Measurements from ENCODE around the gene KASH5.

KASH5 gene

DNA sequence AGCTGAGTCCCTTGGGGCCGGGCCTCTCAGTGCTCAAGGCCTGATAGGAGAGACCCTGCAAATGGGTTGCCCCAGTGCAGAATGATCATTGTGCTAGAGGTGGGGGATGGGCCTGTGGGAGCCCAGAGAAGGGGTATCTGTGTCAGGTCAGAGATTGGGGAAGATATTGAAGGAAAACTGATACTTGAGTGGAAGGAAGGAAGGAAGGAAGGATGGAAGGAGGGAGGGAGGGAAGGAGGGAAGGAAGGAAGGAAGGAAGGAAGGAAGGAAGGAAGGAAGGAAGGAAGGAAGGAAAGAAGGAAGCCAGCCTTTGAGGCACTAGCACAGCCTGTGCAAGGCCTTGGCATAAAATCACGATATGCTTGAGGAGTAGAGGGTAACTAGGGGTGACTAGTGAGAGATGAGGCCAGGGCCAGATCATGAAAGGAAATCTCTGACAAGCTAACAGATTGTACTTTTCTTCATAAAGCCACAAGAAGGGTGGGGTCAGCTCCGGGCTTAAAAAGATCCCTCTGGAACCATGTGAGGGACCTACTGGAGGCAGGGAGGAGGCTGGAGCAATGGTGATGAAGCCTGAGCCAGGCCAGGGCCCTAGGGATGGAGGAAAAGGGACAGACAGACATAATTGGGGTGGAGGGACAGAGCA lies 23.8 kb downstream of the KASH5 start:
- Histone ChIP-seq H2AFZ (ENCODE audit: low read depth, low read length) (no peak overlapping the region), H3K27me3 (ENCODE audit: insufficient read depth, low read length) (peaks cover 41% of the 10 kb centered on the region), H3K4me3 (ENCODE audit: low read length) (no peak overlapping the region), H3K36me3 (ENCODE audit: insufficient read depth, low read length) (no peaks in the 10 kb centered on the region), H3K4me1 (ENCODE audit: insufficient read depth, low read length) (no peaks in the 10 kb centered on the region), H3K9me3 (ENCODE audit: low read length) (no peaks in the 10 kb centered on the region)

DNA sequence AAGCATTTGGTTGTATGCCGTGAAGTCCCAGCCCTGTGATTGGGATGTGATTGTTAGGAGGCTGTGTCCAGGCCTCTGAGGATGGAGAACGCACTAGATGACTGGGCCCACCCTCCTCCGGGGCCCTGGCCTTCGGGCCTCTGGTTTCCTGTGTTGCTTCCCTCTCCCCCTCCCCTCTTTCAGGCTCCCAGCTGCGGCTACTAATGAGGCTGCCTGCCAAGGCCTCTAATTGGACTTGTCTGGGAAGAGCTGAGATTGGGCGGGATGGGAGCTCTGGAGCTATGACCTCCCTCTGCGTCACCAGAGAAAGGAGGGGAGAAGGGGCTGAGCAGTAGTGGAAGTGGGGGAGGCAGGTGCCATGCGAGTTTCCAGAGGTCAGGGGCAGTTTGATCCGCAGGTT lies 25.3 kb downstream of the KASH5 start:
- Histone ChIP-seq H3K4me3 (ENCODE audit: low read length) (no peak overlapping the region), H3K4me1 (ENCODE audit: insufficient read depth, low read length) (no peaks in the 10 kb centered on the region), H3K36me3 (ENCODE audit: insufficient read depth, low read length) (no peaks in the 10 kb centered on the region), H2AFZ (ENCODE audit: low read depth, low read length) (no peak overlapping the region), H3K27me3 (ENCODE audit: insufficient read depth, low read length) (peaks cover 54% of the 10 kb centered on the region), H3K9me3 (ENCODE audit: low read length) (no peaks in the 10 kb centered on the region)

DNA sequence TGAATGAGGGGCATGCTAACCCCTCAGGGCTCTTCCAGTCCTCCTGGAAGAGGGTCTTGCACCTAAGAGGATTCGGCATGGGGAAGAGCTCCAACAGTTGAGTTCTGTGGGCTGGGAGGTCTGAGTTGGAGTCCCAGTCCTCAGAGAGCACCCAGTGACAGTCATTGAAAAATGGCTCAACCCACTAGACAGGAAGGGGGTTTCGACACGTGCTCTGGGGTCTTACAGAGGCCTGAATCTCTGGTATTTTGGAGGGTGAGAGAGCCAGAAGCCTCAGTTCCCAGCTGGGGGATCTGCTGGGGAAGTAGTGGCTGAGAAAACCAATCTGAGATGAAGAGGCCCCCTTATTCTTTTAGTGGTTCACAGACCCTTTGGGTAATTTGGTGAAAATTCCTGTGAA lies 26.2 kb downstream of the KASH5 start:
- Histone ChIP-seq H3K27me3 (ENCODE audit: insufficient read depth, low read length) (peaks cover 57% of the 10 kb centered on the region), H3K9me3 (ENCODE audit: low read length) (no peaks in the 10 kb centered on the region), H2AFZ (ENCODE audit: low read depth, low read length) (no peak overlapping the region), H3K36me3 (ENCODE audit: insufficient read depth, low read length) (no peaks in the 10 kb centered on the region), H3K4me3 (ENCODE audit: low read length) (no peak overlapping the region), H3K4me1 (ENCODE audit: insufficient read depth, low read length) (no peaks in the 10 kb centered on the region)

DNA sequence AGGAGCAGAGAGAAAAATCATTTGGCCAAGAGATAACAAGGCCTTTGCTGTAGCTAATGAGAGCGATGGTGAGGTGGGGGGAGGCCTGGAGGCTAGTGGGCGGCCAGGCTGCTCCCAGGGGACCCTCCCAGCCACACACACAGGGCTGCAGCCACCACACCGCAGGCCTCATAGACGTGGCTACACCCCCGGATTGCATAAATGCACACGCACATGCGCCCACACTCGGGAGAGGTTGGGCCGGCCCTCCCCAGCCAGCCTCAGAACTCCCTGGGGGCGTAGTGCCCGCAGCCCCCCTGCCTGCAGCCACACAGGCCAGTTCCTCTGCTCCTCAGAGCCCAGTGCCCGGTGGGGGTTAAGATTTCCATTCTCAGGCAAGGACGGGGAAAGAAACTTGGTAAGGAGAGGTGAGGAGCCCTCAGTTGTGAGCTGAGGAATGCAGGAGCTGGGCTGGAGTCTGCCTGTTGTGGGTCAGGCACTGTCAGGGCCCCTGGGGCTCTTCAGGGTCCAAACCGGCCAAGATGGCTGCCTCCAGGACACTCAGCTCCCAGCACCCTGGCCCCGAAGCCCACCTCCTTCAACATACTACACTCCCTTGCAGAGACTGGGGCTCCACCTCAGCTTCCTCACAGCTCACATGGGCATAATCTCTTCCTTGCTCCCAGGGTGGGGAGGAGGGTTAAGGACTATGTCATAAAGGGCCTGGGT lies 27.2 kb downstream of the KASH5 start:
- Histone ChIP-seq H3K4me3 (ENCODE audit: low read length) (no peak overlapping the region), H3K4me1 (ENCODE audit: insufficient read depth, low read length) (no peaks in the 10 kb centered on the region), H3K9me3 (ENCODE audit: low read length) (no peaks in the 10 kb centered on the region), H2AFZ (ENCODE audit: low read depth, low read length) (no peak overlapping the region), H3K36me3 (ENCODE audit: insufficient read depth, low read length) (no peaks in the 10 kb centered on the region), H3K27me3 (ENCODE audit: insufficient read depth, low read length) (peaks cover 65% of the 10 kb centered on the region)

DNA sequence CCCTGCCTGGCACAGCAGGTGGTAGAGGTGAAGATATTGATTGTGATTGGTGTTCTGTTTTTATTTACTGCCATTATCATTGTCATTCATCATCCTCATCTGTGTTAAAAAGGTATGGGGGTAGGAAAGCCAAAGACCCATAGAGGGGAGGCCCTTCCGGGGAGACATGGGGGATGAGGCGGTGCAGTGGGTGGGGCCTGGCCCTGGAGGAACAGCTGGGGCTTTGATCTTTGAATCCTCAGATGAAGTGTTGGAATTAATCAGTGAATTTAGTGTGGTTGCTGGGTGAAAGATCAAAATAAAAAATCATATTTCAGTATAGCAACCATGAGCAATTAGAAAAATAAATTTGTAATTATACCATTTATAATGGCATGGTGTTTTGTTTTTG lies 27.8 kb downstream of the KASH5 start:
- Histone ChIP-seq H2AFZ (ENCODE audit: low read depth, low read length) (no peak overlapping the region), H3K9me3 (ENCODE audit: low read length) (no peaks in the 10 kb centered on the region), H3K4me1 (ENCODE audit: insufficient read depth, low read length) (no peaks in the 10 kb centered on the region), H3K27me3 (ENCODE audit: insufficient read depth, low read length) (peaks cover 70% of the 10 kb centered on the region), H3K36me3 (ENCODE audit: insufficient read depth, low read length) (no peaks in the 10 kb centered on the region), H3K4me3 (ENCODE audit: low read length) (no peak overlapping the region)

DNA sequence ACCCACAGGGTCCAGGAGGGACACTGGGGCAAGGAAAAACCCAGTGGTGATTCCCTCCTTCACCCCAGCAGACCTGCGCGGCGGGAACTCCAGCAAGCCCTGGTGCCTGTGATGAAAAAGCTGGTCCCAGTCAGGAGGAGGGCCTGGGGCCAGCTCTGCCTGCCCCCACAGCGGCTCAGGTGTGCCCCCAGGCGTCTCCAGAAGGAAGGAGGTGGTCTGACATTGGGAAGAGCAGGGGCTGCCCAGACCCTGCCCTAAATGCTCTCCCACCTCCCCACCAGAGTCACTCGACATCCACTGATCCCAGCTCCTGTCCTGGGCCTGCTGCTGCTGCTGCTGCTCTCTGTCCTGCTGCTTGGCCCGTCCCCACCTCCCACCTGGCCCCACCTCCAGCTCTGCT lies 29.0 kb downstream of the KASH5 start:
- Histone ChIP-seq H3K9me3 (ENCODE audit: low read length) (no peaks in the 10 kb centered on the region), H2AFZ (ENCODE audit: low read depth, low read length) (no peak overlapping the region), H3K27me3 (ENCODE audit: insufficient read depth, low read length) (peaks cover 78% of the 10 kb centered on the region), H3K36me3 (ENCODE audit: insufficient read depth, low read length) (no peaks in the 10 kb centered on the region), H3K4me3 (ENCODE audit: low read length) (no peak overlapping the region), H3K4me1 (ENCODE audit: insufficient read depth, low read length) (no peaks in the 10 kb centered on the region)

DNA sequence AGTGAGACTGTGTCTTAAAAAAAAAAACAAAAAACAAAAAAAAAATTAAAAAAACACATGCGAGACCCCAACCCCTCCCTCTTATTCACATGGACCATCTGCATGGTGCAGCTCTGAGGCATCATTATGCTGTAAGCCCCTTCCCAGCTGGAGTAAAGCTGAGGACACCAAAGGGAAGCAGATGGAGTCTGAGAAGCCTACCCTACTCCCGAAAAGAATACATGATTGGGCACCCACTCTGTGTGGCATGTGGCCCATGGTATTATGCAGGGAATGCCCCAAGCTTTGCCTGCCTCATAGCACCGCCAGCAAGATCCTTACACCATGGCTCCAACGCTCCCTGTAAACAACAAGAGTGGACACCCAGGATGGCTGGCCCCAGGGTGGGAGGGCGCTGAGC lies 30.5 kb downstream of the KASH5 start:
- Histone ChIP-seq H3K36me3 (ENCODE audit: insufficient read depth, low read length) (no peaks in the 10 kb centered on the region), H3K4me1 (ENCODE audit: insufficient read depth, low read length) (peaks cover 7% of the 10 kb centered on the region), H3K27me3 (ENCODE audit: insufficient read depth, low read length) (peaks cover 80% of the 10 kb centered on the region), H2AFZ (ENCODE audit: low read depth, low read length) (no peak overlapping the region), H3K9me3 (ENCODE audit: low read length) (no peaks in the 10 kb centered on the region), H3K4me3 (ENCODE audit: low read length) (no peak overlapping the region)

DNA sequence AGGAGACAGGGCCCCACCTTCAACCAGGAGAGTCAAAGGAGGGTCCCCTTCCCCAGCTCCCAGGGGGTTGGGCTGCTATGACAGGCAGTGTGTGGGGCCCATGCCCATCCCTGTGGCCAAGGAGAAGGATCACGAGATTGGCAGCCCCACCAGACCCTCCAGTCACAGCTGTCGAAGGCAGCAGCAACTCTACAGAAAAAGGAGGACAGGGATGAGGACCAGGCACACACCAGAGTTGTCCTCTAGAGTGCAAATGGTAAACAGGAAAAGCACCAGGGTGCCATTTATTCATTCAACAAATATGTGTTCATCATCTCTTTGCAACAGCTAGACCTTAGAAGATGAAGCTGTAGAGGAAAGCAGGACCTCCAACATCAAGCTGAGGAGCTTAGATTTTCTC lies 31.1 kb downstream of the KASH5 start:
- Histone ChIP-seq H3K27me3 (ENCODE audit: insufficient read depth, low read length) (peaks cover 81% of the 10 kb centered on the region), H3K36me3 (ENCODE audit: insufficient read depth, low read length) (no peaks in the 10 kb centered on the region), H3K4me1 (ENCODE audit: insufficient read depth, low read length) (peaks cover 11% of the 10 kb centered on the region), H2AFZ (ENCODE audit: low read depth, low read length) (no peak overlapping the region), H3K9me3 (ENCODE audit: low read length) (no peaks in the 10 kb centered on the region), H3K4me3 (ENCODE audit: low read length) (no peak overlapping the region)

DNA sequence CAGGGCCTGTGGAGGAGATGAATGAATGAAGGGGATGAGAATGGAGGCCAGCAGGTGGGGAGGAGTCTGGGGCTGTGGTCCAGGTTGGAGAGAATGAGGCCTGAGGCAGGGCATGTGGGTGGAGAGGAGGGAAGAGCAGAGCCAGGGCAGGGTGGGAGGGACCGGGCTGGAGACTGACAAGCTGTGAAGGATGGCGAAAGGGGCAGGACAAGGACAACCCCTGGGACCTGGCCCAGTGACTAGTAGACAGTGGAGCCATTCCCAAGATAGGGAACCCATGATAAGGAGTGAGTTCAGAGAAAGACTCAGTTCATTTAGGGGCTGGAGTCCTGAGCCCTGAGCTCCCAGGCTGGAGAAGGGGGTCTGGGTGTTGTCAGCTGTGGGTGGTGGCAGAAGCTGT lies 32.2 kb downstream of the KASH5 start:
- Histone ChIP-seq H2AFZ (ENCODE audit: low read depth, low read length) (no peak overlapping the region), H3K36me3 (ENCODE audit: insufficient read depth, low read length) (no peaks in the 10 kb centered on the region), H3K4me1 (ENCODE audit: insufficient read depth, low read length) (peaks cover 11% of the 10 kb centered on the region), H3K27me3 (ENCODE audit: insufficient read depth, low read length) (peaks cover 85% of the 10 kb centered on the region), H3K9me3 (ENCODE audit: low read length) (no peaks in the 10 kb centered on the region), H3K4me3 (ENCODE audit: low read length) (no peak overlapping the region)

DNA sequence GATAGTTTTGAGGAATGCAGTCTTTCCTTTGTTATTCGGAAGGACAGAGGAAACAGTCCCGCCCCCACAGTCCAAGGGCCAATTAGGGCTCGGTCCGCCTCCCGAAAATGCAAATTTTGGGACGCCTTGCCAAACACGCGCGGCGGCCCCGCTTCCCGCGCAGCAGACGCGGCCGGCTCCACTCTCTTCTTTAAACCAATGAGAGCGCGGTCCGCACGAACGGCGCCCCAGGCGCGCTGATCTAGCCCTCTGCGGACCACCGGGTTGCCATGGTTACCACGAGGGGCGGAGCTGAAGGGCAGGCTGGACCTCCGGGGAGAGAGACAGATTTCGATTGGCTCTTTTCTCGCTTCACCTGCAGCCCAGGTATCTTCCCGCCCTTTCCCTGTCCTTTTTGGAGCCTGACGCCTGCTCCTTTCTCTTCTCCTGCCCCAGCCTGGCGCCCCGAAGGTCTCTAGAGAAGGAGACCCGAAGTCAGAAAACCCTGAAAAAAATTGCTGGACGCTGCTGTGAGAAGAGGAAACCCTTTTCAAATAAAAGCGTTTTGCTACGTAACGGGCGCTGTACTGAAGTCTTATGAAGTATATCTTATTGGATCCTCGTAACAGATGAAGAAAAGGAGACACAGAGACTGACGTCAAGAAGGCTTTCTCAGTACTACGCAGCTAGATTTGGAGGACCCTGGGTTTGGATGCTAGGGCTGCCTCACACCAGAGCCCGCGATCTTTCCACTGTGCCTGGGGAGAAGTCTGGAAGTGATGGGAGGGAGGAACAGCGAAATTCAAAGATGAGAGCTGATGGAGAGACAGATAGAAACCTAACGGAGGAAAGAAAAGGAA lies 33.2 kb downstream of the KASH5 start:
- Histone ChIP-seq H2AFZ (ENCODE audit: low read depth, low read length) (no peak overlapping the region), H3K9me3 (ENCODE audit: low read length) (peaks cover 2% of the 10 kb centered on the region), H3K4me1 (ENCODE audit: insufficient read depth, low read length) (peaks cover 11% of the 10 kb centered on the region), H3K4me3 (ENCODE audit: low read length) (no peak overlapping the region), H3K36me3 (ENCODE audit: insufficient read depth, low read length) (no peaks in the 10 kb centered on the region), H3K27me3 (ENCODE audit: insufficient read depth, low read length) (peaks cover 92% of the 10 kb centered on the region)

DNA sequence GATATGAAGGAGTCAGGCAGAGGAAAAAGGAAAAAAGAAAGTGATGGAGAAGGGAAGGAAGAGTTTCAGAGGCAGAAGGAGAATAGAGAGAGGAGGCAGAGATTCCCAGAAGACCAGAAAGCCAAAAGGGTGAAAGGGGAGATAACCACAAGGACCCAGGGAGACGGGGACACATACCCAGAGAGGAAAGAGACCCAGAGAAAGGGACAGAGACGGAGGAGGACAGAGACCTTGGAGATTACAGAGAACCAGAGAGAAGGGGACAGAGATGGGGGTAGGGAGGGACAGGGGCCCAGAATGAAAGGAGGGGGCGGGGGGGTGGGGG lies 33.8 kb downstream of the KASH5 start:
- Histone ChIP-seq H3K9me3 (ENCODE audit: low read length) (peaks cover 2% of the 10 kb centered on the region), H3K4me1 (ENCODE audit: insufficient read depth, low read length) (peaks cover 11% of the 10 kb centered on the region), H3K36me3 (ENCODE audit: insufficient read depth, low read length) (no peaks in the 10 kb centered on the region), H3K27me3 (ENCODE audit: insufficient read depth, low read length) (peaks cover 92% of the 10 kb centered on the region), H2AFZ (ENCODE audit: low read depth, low read length) (no peak overlapping the region), H3K4me3 (ENCODE audit: low read length) (no peak overlapping the region)

DNA sequence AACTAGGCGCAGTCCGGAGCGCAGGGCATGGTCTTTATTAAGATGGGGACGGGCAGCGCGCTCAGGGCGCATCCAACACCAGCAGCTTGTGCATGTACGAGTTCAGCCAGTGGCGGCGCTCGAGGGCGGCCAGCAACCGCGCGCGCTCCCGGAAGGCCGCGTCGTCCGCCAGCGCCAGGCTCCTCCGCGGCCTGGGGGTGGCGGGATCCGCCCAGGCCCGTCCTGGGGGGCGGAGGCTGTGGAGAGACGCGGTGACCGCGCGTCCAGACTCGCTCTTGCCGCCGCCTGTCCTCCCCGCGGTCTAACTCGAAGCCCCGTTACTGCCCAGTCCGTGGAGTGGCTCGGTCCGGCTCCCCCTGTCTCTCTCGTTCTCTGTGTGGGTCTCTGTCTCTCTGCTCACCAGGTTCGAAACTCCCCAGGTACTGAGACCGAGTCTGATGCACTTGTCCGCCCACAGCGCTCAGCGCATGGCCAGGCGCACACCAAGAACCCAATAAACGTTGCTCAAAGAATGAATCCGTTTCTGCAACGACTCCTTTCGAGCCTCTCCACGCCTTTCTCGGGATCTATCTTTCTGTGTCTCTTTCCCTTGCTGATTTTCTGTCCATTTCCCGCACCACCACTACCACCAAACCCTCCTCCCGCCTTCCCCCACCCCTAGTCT lies 34.5 kb downstream of the KASH5 start:
- H2AFZ ChIP-seq (ENCODE audit: low read depth, low read length) = no peak overlapping the region
- H3K4me3 ChIP-seq (ENCODE audit: low read length) = peak overlapping the region; percentile 20
- no peaks in the 10 kb centered on the region for H3K36me3 ChIP-seq (ENCODE audit: insufficient read depth, low read length)
- H3K4me1 ChIP-seq (ENCODE audit: insufficient read depth, low read length) = peaks cover 11% of the 10 kb centered on the region
- peaks cover 92% of the 10 kb centered on the region for H3K27me3 ChIP-seq (ENCODE audit: insufficient read depth, low read length)
- H3K9me3 ChIP-seq (ENCODE audit: low read length) = peaks cover 2% of the 10 kb centered on the region

Measured in neuron (in vitro differentiated cells).